ENCODE measurements around the gene EFNB2.

The EFNB2 gene

GRCh38 chr13:106481919-106482318, 53.5 kb downstream of the EFNB2 start:
- no peak for DNase-seq (ENCODE audit: low spot score)

DNA sequence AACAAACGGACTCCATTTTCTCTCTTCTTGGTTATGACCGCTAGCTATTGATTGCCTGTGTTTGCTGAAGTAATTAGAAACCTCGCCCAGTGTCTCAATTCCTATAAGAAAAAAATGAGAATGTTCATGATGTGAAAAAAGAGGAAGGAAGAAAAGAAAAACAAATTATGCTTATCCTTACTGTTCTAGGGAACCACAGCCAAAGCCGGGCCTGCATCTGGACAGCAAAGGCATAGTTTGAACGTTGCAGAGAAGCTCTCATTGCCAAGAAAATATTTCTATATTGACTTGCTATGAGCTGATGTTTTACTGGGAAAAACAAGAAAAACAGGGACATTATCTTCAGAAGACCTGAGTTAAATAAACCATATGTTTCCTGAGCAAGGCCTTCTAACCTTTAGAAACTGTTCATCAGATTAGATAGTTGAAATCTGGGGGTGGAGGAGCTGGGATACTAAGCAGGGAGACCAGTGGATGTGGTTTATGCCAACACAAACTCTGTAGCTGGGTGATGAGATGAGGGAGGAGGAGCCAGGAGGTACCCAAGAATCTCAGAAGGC, 55.0 kb downstream of the EFNB2 start:
- no peak for DNase-seq (ENCODE audit: low spot score)

DNA sequence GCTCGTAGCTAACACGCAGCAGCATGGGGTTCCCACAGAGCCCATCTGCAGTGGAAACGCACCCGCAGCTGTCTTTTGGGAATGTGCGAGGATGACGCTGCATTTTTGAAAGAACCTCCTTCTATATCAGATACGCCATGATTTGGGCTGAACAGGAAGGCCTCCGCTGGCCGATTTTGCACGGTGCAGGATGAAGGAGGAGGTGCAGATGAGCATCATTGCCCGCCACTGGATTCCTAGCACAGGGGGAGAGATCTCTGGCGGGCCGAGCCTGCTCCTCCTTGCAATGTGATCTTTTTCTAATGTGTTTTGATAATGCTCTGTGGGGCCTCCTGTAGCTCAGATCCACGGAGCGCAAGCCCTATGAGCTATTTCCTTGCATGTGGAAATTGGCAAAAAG, 55.5 kb downstream of the EFNB2 start:
- no peak for DNase-seq (ENCODE audit: low spot score)

GRCh38 chr13:106478116-106478515, 57.3 kb downstream of the EFNB2 start:
- no peak for DNase-seq (ENCODE audit: low spot score)

GRCh38 chr13:106477303-106477702, 58.2 kb downstream of the EFNB2 start:
- DNase-seq (ENCODE audit: low spot score): no peak

- DNase-seq (ENCODE audit: low spot score): no peak
Measured at GRCh38 chr13:106475852-106476251, 59.6 kb downstream of the EFNB2 start.

DNA sequence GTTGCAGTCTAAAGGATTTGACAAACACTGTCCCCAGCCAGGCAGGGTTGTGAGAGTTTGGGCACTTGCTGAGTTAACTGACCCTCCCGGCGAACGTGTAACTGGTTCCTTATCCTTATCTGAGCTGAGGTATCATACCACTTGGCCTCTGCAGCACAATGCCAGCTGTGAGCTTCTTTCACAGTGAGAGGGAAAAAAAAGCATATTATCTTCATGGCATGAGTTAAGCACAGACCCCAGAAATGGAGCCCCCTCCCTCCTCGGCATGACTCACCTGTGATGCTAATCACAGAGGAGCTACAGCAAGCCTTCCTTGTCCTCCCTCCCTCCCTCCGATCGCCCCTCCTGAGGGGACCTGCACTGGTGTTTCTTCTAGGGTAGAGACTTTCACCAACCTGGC, 60.5 kb downstream of the EFNB2 start:
- DNase-seq (ENCODE audit: low spot score): no peak

- DNase-seq (ENCODE audit: low spot score): no peak
Measured at GRCh38 chr13:106473154-106473553, 62.3 kb downstream of the EFNB2 start.

DNA sequence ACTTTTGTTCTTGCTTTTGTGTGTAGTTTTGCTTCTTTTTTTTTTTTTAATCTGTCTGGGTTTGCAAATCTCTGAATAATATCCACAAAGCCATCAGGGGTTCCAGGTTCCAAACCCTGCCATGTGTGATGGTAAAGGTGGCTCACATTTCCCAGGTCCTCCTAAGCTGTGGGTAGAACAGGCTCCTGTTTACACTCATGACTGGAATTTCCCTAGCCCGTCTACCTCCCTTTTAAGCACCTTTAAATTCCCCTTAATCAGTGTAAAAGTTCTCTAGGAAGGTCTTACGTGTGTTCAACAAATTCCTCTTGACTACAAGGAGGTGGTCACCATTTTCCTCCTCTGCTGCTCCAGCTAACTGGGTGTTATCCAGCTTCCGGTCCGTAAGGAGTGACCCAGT, 62.8 kb downstream of the EFNB2 start:
- peak; percentile 53 for DNase-seq (ENCODE audit: low spot score)

DNA sequence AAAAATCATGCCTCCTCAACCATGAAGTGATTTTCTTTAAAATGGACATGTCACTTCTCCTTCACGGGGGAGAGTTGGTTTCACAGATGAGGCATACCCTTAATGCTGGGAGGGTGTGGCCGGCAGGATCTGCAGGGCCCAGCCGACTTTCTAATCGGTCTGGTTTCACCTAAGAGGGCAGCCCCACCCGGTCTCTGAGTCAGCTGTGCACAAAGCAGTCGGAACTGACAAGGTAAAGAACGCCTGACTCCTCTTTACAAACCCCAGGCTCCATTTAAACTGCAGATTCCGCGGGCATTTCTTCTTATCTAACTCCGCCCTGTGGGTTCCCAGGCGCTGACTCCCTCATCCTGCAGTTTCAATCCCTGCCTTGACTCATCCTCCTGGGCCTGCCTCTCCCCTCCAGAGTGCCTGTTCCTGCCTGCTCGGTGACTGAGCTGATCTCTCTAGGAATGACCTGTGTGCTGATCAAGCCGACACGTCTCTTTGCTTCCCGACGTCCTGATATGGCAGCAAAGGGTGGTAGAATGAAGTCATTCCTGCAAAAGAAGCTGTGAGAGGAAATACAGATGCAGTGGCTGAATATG, 63.4 kb downstream of the EFNB2 start:
- peak; percentile 99 for DNase-seq (ENCODE audit: low spot score)

DNA sequence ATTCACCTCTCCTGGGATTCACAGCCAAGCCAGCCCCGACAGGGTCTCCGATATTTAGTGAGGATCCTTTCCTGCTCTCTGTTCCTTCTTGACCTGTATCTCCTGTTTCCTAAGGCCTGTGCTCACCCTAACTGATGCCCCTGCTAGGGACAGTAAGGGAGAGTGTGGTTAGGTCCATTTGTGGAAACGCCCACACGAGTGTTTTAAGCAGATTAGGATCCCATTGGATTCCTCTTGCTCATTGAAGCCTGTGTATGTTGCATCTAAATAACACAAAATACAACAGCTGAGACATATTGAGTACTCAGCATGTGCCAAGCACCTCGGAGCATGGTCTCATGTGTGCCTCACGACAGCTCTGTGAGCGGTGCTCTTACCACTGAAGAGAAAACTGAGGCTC, 64.9 kb downstream of the EFNB2 start:
- DNase-seq (ENCODE audit: low spot score): no peak

GRCh38 chr13:106468744-106469590, 66.5 kb downstream of the EFNB2 start:
- DNase-seq (ENCODE audit: low spot score): no peak

GRCh38 chr13:106468207-106468606, 67.3 kb downstream of the EFNB2 start:
- DNase-seq (ENCODE audit: low spot score): no peak

DNA sequence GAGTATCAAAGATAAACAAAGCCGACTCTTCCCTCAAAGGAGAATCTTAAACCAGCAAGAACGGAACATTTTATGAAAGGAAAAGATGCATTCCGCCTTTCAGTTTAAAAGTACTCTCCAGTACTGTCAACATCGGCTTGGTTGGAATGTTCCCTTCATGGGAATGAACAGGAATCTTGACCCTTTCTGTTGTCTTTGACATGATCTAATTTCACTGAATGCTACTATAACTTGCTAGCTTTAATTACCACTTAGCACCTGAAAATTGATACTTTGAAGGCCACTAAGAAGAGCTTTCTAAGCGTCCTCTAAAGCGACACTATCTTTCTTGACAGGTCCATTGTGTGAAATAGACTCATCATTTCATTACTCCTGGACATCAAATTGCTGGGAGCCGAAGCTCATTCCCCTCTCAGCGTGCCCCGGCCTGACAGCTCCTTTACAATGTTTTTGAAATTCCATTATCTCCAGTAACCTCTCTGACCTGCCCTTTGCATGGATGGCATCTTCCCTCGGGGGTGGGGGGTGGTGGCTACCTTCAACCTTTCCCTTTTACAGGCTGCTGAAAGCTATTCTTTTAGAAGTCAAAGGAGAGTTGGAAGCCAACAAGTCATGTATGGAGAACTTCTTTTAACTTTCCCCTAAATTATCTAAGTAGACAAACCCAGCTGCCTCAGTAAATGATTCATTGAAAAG, 67.9 kb downstream of the EFNB2 start:
- no peak for DNase-seq (ENCODE audit: low spot score)

DNA sequence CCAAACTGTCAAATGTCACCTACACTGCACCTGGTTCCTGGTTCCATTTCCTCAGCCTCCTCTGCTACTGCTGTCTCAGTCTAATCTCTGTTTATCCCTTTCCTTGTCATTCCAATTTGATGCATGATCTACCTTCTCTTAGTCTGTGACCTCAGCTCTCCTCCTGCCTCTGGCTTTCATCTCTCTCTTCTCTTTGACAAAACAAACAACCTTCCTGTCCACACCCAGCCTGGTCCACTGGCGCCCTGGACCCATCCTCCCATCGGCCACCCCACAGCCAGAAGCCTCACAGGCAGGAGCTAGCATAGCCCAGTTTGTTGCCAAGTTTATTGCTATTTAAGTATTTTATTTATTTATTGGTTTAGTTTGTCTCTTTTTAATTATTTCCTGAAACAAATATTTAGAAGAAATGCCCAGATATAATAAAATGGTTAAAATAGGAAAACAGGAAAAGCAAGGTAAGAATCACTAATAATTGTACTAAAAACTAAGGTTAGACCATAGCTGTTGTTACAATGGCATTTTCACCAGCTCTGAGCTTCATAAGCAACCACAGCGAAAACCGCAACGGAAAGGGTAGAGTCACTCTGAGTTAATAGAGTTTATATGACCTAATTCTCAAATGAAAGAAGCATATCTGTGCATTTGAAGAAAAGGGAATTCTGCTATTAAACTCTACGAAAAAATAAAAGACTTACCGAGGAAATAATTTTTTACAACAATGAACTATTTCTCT, 68.6 kb downstream of the EFNB2 start:
- no peak for DNase-seq (ENCODE audit: low spot score)

GRCh38 chr13:106464076-106464475, 71.4 kb downstream of the EFNB2 start:
- DNase-seq (ENCODE audit: low spot score): no peak

DNA sequence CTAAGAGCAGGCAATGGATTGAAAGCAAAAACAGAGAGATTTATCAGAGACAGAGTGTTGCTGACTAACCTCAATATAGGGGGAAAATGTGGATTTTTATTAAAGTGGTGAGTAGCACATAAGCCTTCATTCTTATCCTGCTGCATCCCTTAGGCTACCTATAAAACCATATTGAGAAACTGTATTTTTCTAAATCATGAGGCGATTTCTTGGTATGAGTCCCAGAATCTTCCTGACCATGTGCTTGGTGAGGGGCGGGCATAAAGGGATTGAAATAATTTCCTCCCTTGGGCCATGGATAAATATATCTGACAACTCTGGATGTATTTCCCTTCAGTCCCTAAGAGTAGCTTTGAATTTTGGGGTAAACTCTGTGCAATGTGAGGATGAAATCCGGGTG, 72.8 kb downstream of the EFNB2 start:
- DNase-seq (ENCODE audit: low spot score): no peak

DNA sequence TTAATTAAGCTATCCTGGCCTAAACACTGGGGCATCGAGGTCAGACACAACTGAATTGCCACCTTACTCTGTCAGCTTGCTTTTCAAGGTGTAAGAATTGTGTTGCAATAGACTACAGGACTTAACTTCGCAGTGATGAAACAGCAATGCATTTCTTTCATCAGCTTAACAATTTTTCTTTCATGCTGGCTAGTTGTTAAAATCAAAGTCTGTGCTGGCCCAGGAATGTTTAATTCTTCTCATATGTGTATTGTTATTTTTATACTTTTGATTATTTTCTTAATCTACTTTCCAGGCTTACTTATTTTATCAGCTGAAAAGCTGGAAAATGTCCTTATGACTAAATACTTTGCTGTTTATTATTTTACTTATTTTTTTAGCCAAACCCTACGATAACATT, 79.7 kb downstream of the EFNB2 start:
- no peak for DNase-seq (ENCODE audit: low spot score)

DNA sequence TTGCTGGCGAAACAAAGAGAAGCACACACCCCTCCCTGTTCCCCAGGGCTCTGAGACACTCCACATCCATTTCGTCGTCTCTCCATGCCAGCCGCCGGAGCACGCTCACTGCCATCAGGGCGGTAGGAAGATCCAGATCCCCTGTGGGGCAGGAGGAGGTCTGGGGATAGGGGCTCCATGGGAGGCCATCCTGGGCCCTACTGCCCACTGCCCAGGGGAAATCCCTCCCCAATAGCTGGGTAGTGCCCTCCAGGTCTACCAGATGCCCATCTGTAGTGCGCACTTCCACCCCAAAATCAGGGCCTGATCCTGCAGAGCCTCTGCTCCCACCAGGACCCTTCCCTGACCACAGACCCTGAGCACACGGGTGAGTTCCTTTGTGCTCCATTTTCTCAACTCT, 80.3 kb downstream of the EFNB2 start:
- no peak for DNase-seq (ENCODE audit: low spot score)

DNA sequence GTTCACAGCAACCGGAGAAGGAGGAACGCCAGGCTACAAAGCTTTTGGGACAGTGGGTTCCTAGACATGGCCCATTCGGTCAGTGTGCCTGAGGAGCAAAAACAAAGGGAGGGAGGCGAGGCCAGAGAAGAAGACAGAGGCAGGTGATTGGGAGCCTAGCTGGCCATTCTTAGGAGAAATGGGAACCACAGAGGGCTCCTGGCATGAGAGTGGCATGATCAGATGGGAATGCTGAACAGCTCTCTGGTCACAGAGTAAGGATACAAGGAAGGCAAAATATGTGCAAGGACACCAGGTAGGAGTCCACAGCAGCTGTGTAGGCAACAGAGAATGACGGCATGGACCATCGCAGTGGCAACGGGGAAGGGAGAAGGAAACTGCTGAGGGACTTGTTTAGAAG, 82.4 kb downstream of the EFNB2 start:
- DNase-seq (ENCODE audit: low spot score): no peak

- DNase-seq (ENCODE audit: low spot score): no peak
Measured at GRCh38 chr13:106450991-106451390, 84.5 kb downstream of the EFNB2 start.

DNA sequence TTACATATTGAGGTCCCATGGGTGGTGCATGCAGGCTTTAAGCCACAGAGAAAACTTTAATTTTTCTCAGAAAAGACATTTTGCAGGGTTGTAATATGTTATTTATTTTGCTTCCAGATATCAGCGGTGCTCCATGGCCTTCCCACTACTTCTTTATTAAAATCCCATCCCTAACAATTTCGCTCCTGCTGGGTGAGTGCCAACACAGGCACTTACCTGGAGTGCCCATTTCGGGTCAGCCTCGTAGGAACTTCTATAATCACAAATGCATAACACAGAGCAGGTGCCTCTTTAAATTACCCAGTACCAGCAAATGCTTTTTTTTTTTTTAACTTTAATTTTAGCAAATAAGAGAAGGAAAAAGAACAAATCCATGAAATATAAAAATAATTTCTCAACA, 86.4 kb downstream of the EFNB2 start:
- no peak for DNase-seq (ENCODE audit: low spot score)
